ENCODE results near the gene SLC41A3. TPM values are rescaled to one million over a fixed set of nuclear protein-coding genes. Genes with fewer than 3 reads are reported as not detected.
A peak's percentile ranks its signal among the peaks of the same experiment; 100 is the strongest.

SLC41A3 gene
- total and polyA plus RNA-seq, 2 experiments from 2014 or later: 19.8 to 56.0 TPM

DNA sequence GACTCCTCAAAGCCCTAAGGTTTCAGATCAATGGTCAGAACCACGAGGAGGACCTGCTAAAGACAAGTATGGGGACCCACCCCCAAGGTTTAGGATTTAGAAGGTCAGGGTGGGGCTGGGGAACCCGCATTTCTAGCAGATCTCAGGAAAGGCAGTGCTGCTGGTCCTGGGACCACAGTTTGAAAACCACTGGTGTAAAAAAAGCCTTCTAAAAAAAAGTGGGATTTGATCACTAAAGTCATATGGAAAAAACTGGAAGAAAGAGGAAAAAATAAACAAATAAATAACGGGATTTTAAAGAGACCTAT lies 832 bp downstream of the SLC41A3 start:
- TF ChIP-seq EZH2 (IDR thresholded peaks at IDR 0.05; ENCODE audit: insufficient read depth, poor library complexity, severe bottlenecking) (no peak), EZH2phosphoT487 (IDR thresholded peaks at IDR 0.05; ENCODE audit: insufficient read depth, low read depth) (no peak)
- Histone ChIP-seq H3K36me3 (ENCODE audit: low read depth) (no peaks in the 10 kb centered on the region), H3K9me3 (ENCODE audit: low read depth) (peaks cover 2% of the 10 kb centered on the region), H3K27ac (no peak overlapping the region), H3K27me3 (replicated peaks; ENCODE audit: insufficient read depth) (no peaks in the 10 kb centered on the region), H3K9ac (peak overlapping the region; percentile 81), H3K4me3 (peak overlapping the region; percentile 83), H3K4me1 (ENCODE audit: insufficient read depth) (0 out of 2 replicates have a peak, but pooled peaks cover 3% of the 10 kb centered on the region), H3K9me2 (ENCODE audit: insufficient read depth) (no peaks in the 10 kb centered on the region), H3F3A (ENCODE audit: insufficient read depth) (no peaks in the 10 kb centered on the region), H3K79me2 (ENCODE audit: insufficient read depth) (no peaks in the 10 kb centered on the region), H4K20me1 (ENCODE audit: insufficient read depth) (no peaks in the 10 kb centered on the region), H3K4me2 (ENCODE audit: unreplicated experiment) (peak overlapping the region; percentile 85), H2AFZ (peak overlapping the region; percentile 92)
- no peak for DNase-seq
- in situ Hi-C loops (cut with MboI): no loop called here
- WGBS, 2 experiments (ENCODE audit: low coverage in 1 of 2, low lambda C conversion rate in 2 of 2, missing lambda C conversion rate in 2 of 2): 2 to 6% methylated on average over 3 of the region's 3 CpGs

DNA sequence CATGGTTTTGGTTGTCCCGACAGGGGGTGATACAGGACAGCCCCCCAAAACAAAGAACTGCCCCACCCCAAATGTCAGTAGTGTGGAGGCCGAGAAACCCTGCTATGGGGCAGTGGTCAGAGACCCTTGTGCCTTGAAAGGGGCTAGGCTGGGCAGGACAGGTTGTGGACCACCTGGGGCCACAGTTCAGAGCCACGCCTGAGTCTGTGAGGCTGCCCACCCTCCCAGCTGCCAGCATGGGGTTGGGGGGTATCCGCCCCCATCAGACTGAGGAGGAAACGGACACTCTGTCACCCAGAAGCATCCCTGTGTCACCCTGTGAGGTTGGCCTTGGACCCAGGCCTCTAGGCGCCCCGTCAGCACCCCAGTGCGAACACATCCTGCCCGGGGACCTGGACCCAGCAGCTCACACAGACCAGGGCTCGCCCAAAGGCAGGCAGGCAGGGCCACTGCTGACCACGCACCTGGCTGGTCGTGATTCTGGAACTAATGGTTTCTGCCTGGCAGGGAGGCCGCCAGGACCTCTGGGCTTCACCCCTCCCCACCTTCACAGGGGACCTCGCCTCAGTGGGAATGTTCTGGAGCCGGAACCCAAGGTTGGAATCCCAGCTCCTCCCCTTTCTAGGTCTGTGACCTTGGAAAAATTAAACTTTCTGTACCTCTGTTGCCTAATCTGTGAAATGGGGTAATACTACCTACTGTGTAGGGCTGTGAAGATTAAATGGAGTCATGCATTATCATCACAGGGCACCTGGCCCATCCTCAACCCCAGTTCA lies 1.4 kb downstream of the SLC41A3 start:
- H3K27ac ChIP-seq: no peak overlapping the region
- in situ Hi-C loops (cut with MboI): no loop called here
- H4K20me1 ChIP-seq (ENCODE audit: insufficient read depth): no peaks in the 10 kb centered on the region
- DNase-seq: no peak
- H3K9ac ChIP-seq: peak overlapping the region; percentile 81; the same call in 1 of the 2 replicates
- no peaks in the 10 kb centered on the region for H3K9me3 ChIP-seq (ENCODE audit: low read depth)
- H3F3A ChIP-seq (ENCODE audit: insufficient read depth): no peaks in the 10 kb centered on the region
- H3K4me3 ChIP-seq: peak overlapping the region; percentile 83
- peak overlapping the region; percentile 85 for H3K4me2 ChIP-seq (ENCODE audit: unreplicated experiment)
- peak overlapping the region; percentile 92 for H2AFZ ChIP-seq
- 0 out of 2 replicates have a peak, but pooled peaks cover 3% of the 10 kb centered on the region for H3K4me1 ChIP-seq (ENCODE audit: insufficient read depth)
- no peaks in the 10 kb centered on the region for H3K79me2 ChIP-seq (ENCODE audit: insufficient read depth)
- H3K9me2 ChIP-seq (ENCODE audit: insufficient read depth): no peaks in the 10 kb centered on the region
- no peaks in the 10 kb centered on the region for H3K27me3 ChIP-seq (replicated peaks; ENCODE audit: insufficient read depth)
- 82 to 84% methylated on average over 10 to 15 of the region's 15 CpGs for WGBS, 2 experiments (ENCODE audit: low coverage in 1 of 2, low lambda C conversion rate in 2 of 2, missing lambda C conversion rate in 2 of 2)
- TF ChIP-seq EZH2phosphoT487 (IDR thresholded peaks at IDR 0.05; ENCODE audit: insufficient read depth, low read depth): no peak
- TF ChIP-seq EZH2 (IDR thresholded peaks at IDR 0.05; ENCODE audit: insufficient read depth, poor library complexity, severe bottlenecking): no peak
- no peaks in the 10 kb centered on the region for H3K36me3 ChIP-seq (ENCODE audit: low read depth)

DNA sequence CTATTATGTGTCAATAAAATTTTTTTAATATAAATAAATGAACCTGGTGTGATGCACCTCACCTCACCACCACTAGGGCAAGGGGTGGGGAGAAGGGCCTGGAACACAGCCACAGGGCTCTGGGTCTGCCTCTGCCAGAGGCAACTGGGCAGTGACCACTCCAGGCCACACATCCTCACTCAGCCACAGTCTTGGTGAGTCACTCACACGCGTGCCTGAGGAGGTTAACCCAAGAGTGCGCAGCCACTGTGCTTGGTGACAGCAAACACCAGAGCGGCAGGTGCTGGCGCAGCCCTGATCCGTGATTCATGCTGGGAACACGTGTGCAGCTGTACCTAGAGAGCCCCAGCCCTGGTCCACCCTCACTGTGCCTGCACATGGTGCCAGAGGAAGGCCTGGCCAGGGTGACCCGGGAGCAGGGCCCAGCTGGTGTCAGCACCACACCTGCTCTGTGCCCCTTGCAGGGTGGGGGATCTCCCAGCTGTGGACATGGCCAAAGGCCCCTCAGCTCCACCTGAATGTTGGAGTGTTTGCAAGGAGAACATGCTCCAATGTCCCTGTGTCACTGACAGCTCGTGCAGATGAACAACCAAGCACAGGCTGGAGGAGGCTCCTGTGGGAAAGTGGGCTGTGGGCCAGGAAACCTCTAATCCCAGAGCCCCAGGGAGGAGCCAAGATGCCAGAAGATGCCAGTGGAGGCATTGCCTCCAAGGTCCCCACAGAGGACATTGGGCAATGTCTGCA lies 2.1 kb downstream of the SLC41A3 start:
- Histone ChIP-seq H3K27me3 (replicated peaks; ENCODE audit: insufficient read depth) (no peaks in the 10 kb centered on the region), H3K79me2 (ENCODE audit: insufficient read depth) (no peaks in the 10 kb centered on the region), H3K36me3 (ENCODE audit: low read depth) (no peaks in the 10 kb centered on the region), H4K20me1 (ENCODE audit: insufficient read depth) (no peaks in the 10 kb centered on the region), H3K4me3 (no peak overlapping the region), H3K9me3 (ENCODE audit: low read depth) (no peaks in the 10 kb centered on the region), H3K4me1 (ENCODE audit: insufficient read depth) (0 out of 2 replicates have a peak, but pooled peaks cover 3% of the 10 kb centered on the region), H3K27ac (no peak overlapping the region), H3K9me2 (ENCODE audit: insufficient read depth) (no peaks in the 10 kb centered on the region), H3K9ac (no peak overlapping the region), H2AFZ (no peak overlapping the region), H3K4me2 (ENCODE audit: unreplicated experiment) (no peak overlapping the region), H3F3A (ENCODE audit: insufficient read depth) (no peaks in the 10 kb centered on the region)
- TF ChIP-seq EZH2 (IDR thresholded peaks at IDR 0.05; ENCODE audit: insufficient read depth, poor library complexity, severe bottlenecking) (no peak), EZH2phosphoT487 (IDR thresholded peaks at IDR 0.05; ENCODE audit: insufficient read depth, low read depth) (no peak)
- peak; percentile 75 for DNase-seq
- 56 to 66% methylated on average over 9 of the region's 9 CpGs for WGBS, 2 experiments (ENCODE audit: low coverage in 1 of 2, low lambda C conversion rate in 2 of 2, missing lambda C conversion rate in 2 of 2)
- in situ Hi-C loops (cut with MboI): no loop called here

DNA sequence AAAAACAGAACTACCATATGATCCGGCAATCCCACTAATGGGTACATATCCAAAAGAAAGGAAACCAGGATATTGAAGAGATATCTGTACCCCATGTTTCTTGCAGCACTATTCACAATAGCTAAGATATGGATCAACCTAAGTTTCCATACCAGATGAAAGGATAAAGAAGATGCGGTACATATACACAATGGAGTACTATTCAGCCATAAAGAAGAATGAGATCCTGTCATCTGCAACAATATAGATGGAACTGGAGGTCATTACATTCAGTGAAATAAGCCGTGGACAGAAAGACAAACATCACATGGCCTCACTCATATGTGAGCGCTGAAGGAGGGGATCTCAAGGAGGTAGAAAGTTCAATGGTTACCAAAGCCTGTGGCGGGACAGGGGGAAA lies 3.0 kb downstream of the SLC41A3 start:
- Histone ChIP-seq H3K4me1 (ENCODE audit: insufficient read depth) (0 out of 2 replicates have a peak, but pooled peaks cover 3% of the 10 kb centered on the region), H3K9me3 (ENCODE audit: low read depth) (no peaks in the 10 kb centered on the region), H3K9me2 (ENCODE audit: insufficient read depth) (no peaks in the 10 kb centered on the region), H3F3A (ENCODE audit: insufficient read depth) (no peaks in the 10 kb centered on the region), H3K4me2 (ENCODE audit: unreplicated experiment) (no peak overlapping the region), H4K20me1 (ENCODE audit: insufficient read depth) (no peaks in the 10 kb centered on the region), H3K4me3 (no peak overlapping the region), H3K9ac (no peak overlapping the region), H3K79me2 (ENCODE audit: insufficient read depth) (no peaks in the 10 kb centered on the region), H3K27me3 (replicated peaks; ENCODE audit: insufficient read depth) (no peaks in the 10 kb centered on the region), H2AFZ (no peak overlapping the region), H3K36me3 (ENCODE audit: low read depth) (no peaks in the 10 kb centered on the region), H3K27ac (no peak overlapping the region)
- no peak for TF ChIP-seq EZH2 (IDR thresholded peaks at IDR 0.05; ENCODE audit: insufficient read depth, poor library complexity, severe bottlenecking)
- no peak for TF ChIP-seq EZH2phosphoT487 (IDR thresholded peaks at IDR 0.05; ENCODE audit: insufficient read depth, low read depth)
- DNase-seq: no peak
- in situ Hi-C loops (cut with MboI): no loop called here
- WGBS, 2 experiments (ENCODE audit: low coverage in 1 of 2, low lambda C conversion rate in 2 of 2, missing lambda C conversion rate in 2 of 2): 79 to 98% methylated on average over 4 to 5 of the region's 5 CpGs
